HL-60 (cell line): ENCODE results near the gene DNAJB8.

Experiments
- DNase-seq, 2 experiments: peaks; one replicate each; pipeline ENCODE4 v3.0.0-alpha.2; 2010 to 2020; ENCODE audit warnings: low read depth in 1 of 2, low spot score in 1 of 2
- H3K27ac ChIP-seq: fragments of 250-450 bp; sonication (Bioruptor Pico); replicated peaks from 2 replicates; pipeline ENCODE4 v1.5.1; 2020; ENCODE audit warnings: mild to moderate bottlenecking, moderate library complexity
- H3K27me3 ChIP-seq: fragments of 250-450 bp; sonication (Bioruptor Pico); 2 replicates; pipeline ENCODE4 v1.5.1; 2021; ENCODE audit warnings: mild to moderate bottlenecking, moderate library complexity; ENCODE audit not compliant: insufficient read depth, poor library complexity, severe bottlenecking
- H3K4me3 ChIP-seq: replicated peaks from 2 replicates; pipeline ENCODE4 v1.5.1; 2011; ENCODE audit warnings: mild to moderate bottlenecking, control low read depth, low read length; ENCODE audit not compliant: insufficient read depth
- GABPA ChIP-seq: IDR thresholded peaks from 2 replicates; pipeline ENCODE4 v1.6.1; 2012; ENCODE audit warnings: low read depth
- POLR2AphosphoS5 ChIP-seq: IDR thresholded peaks from 2 replicates; pipeline ENCODE4 v1.6.1; 2012; ENCODE audit warnings: low read depth
- SPI1 ChIP-seq: IDR thresholded peaks from 2 replicates; pipeline ENCODE4 v1.6.1; 2012; ENCODE audit warnings: low read depth, mild to moderate bottlenecking, borderline replicate concordance
- TF ChIP-seq, protein P1 (sequence below): IDR thresholded peaks from 2 replicates; pipeline ENCODE4 v1.6.1; 2012; ENCODE audit warnings: low read depth; ENCODE audit not compliant: insufficient replicate concordance
- TF ChIP-seq, protein P2 (sequence below): IDR thresholded peaks from one replicate; pipeline ENCODE4 v1.5.1; 2011; ENCODE audit warnings: low read length, control low read depth, inconsistent platforms; ENCODE audit not compliant: insufficient read depth

The DNAJB8 gene

GRCh38 chr3:128457937-128458336 lies 8.8 kb downstream of the DNAJB8 start:
- no peak overlapping the region for H3K4me3 ChIP-seq
- no peak overlapping the region for H3K27ac ChIP-seq
- TF ChIP-seq POLR2AphosphoS5 (no peak), GABPA (no peak), SPI1 (no peak)
- TF ChIP-seq, protein P1, sequence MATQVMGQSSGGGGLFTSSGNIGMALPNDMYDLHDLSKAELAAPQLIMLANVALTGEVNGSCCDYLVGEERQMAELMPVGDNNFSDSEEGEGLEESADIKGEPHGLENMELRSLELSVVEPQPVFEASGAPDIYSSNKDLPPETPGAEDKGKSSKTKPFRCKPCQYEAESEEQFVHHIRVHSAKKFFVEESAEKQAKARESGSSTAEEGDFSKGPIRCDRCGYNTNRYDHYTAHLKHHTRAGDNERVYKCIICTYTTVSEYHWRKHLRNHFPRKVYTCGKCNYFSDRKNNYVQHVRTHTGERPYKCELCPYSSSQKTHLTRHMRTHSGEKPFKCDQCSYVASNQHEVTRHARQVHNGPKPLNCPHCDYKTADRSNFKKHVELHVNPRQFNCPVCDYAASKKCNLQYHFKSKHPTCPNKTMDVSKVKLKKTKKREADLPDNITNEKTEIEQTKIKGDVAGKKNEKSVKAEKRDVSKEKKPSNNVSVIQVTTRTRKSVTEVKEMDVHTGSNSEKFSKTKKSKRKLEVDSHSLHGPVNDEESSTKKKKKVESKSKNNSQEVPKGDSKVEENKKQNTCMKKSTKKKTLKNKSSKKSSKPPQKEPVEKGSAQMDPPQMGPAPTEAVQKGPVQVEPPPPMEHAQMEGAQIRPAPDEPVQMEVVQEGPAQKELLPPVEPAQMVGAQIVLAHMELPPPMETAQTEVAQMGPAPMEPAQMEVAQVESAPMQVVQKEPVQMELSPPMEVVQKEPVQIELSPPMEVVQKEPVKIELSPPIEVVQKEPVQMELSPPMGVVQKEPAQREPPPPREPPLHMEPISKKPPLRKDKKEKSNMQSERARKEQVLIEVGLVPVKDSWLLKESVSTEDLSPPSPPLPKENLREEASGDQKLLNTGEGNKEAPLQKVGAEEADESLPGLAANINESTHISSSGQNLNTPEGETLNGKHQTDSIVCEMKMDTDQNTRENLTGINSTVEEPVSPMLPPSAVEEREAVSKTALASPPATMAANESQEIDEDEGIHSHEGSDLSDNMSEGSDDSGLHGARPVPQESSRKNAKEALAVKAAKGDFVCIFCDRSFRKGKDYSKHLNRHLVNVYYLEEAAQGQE = no peak
- TF ChIP-seq, protein P2, sequence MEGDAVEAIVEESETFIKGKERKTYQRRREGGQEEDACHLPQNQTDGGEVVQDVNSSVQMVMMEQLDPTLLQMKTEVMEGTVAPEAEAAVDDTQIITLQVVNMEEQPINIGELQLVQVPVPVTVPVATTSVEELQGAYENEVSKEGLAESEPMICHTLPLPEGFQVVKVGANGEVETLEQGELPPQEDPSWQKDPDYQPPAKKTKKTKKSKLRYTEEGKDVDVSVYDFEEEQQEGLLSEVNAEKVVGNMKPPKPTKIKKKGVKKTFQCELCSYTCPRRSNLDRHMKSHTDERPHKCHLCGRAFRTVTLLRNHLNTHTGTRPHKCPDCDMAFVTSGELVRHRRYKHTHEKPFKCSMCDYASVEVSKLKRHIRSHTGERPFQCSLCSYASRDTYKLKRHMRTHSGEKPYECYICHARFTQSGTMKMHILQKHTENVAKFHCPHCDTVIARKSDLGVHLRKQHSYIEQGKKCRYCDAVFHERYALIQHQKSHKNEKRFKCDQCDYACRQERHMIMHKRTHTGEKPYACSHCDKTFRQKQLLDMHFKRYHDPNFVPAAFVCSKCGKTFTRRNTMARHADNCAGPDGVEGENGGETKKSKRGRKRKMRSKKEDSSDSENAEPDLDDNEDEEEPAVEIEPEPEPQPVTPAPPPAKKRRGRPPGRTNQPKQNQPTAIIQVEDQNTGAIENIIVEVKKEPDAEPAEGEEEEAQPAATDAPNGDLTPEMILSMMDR = no peak
- no peak for DNase-seq
- peaks cover 39% of the 10 kb centered on the region for H3K27me3 ChIP-seq

- Histone ChIP-seq H3K27ac (no peak overlapping the region), H3K4me3 (no peak overlapping the region), H3K27me3 (peaks cover 41% of the 10 kb centered on the region)
- TF ChIP-seq, protein P1 = no peak
- TF ChIP-seq POLR2AphosphoS5 (no peak), GABPA (no peak)
- no peak for DNase-seq
Measured at GRCh38 chr3:128456776-128457715, 9.6 kb downstream of the DNAJB8 start.

GRCh38 chr3:128455786-128456748 lies 10.6 kb downstream of the DNAJB8 start:
- TF ChIP-seq, protein P2 = no peak
- no peak for TF ChIP-seq GABPA
- no peak for TF ChIP-seq POLR2AphosphoS5
- no peak for TF ChIP-seq SPI1
- TF ChIP-seq, protein P1 = no peak
- Histone ChIP-seq H3K27ac (no peak overlapping the region), H3K4me3 (no peak overlapping the region), H3K27me3 (peaks cover 44% of the 10 kb centered on the region)
- DNase-seq = no peak
